GM18907 (cell line): Measurements from ENCODE around the gene HNRNPA1L2.
"Not testable (repeated sequence)": the region's sequence is repeated elsewhere in the genome, so short reads cannot be mapped to it uniquely, and the experiment has no call there.

ENCODE experiments used
- ATAC-seq: cut with Tn5 transposase; IDR thresholded peaks from one replicate; pipeline ENCODE4 v1.9.1; 2021; ENCODE audit warnings: mild to moderate bottlenecking, moderate library complexity; ENCODE audit not compliant: unreplicated experiment

Gene HNRNPA1L2

DNA sequence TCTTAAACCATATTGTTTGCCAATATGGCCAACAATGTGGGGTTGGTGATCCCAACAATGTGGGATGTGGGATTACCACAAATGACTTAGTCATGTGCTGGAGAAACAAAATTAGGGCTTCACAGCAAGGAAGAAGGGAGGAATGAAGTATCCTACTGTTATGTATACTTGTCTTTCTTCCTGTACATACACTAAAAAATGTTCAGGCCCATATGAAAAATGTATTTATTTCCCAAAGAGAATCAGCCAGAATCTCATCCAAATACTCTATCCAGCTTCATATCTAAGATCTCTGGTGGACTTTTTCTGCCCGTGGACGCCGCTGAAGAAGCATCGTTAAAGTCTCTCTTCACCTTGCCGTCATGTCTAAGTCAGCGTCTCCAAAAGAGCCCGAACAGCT, at the start of gene HNRNPA1L2:
HNRNPA1L2 (plus strand) TSS at position 301 of the 400 bp plus-strand sequence; CDS start at position 363, 62 bp downstream.
- ATAC-seq: no peak

DNA sequence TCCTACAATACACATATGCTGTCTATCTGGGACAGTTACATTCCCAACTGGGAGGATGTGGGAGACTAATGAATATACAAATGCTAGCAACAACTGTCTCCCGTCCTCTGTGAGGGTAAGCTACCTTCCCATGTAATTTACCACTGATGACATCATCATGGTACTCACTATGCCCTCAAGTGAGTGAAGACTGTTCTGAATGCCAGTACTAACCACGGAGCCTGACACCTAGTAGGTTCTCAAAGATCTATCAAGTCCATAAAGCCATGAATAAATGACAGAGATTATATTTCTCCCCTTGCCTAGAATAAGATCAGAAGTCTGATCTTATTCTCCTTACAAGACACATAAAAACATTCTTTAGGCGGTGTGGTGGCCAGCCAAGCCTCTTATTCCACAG, 49.1 kb upstream of the HNRNPA1L2 start:
- not testable (repeated sequence) for ATAC-seq

DNA sequence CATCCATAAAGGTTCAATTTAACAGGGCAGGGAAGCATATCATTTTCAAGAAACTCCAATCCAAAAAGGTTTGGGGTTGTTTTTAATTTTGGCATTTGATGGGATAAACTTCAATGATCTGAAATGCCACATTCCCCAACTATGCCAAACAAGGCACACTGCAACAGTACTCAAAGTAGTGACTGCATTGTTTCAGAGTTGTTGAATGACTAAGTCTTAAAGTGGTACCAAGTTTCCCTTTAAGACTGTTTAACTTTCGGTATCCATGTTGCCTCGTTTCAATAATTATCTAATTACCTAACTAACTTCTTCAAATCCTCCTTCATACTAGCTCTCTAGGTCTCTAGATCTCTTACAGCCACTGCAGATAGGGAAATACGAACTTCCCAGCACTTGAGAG, 48.4 kb upstream of the HNRNPA1L2 start:
- not testable (repeated sequence) for ATAC-seq

DNA sequence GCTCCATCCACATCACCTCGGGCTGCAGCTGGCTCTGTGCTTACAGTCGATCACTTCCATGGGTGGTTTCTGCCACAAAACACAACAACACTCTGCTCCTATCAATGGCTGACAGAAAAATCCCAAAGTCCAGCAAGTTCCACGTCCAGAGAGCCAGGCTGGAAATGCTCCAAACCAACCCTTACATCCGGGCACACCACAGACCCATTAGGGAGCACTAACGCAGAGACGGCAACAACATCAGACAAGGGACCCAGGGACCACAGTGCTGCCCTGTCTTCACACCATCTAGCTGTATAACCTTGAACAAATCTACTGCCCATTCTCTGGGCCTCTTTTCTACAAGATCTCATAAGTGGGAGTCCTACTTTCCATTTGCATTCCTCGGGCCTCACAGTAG, 47.9 kb upstream of the HNRNPA1L2 start:
- ATAC-seq: not testable (repeated sequence)

DNA sequence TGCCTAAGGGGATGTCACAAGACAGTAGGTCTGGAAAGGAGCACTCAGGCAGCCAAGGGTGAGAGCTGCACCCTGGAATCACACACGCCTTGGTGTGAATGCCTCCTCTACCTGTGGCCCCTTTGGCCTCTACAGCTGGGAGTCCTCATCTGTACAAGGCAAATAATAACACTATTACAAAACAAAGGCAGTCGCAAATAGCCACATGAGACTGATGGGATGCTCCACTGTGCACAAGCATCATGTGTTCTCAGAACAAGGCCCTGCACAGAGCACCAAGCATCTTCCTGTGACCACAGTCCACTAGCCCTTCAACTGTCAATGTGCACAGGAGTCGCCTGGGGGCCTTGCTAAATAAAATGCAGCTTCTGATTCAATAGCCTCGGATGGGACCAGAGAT, 44.6 kb upstream of the HNRNPA1L2 start:
- ATAC-seq: no peak

DNA sequence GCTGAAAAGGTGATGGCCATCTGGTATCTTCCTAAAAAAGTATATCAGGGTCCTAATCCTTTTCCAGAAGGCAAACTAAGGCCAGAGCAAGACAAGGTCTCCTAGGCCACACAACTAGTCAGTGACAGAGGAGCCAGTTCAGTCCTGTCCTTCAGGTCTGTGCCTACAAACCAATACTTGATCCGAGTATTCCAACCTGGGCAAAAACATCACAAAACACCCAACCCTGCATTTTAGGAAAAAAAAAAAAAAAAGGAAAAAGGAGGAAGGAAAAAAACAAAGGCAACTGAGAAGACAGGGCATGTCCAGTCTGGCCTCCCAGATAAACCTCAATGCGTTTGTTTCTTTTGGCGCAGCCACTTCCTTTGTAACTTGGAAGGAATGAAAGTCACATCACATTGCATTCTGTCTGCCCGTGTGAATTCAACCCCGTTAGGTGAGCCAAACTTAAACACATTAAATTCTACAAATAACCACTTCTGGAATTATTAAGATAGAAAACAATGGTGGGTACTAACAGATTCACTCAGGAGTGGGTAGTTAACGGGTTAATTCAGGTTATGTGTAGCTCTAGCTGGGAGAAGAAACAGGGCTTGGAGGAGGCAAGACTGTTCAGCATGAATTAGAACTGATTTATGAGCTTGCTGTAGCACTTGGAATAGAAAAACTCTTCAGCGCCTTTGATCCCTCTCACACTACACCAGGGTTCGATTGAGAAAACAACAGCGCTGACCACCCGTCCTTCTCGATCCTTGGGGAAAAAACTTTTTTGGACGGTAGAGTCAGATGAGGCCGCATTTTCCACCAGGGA, 43.0 kb upstream of the HNRNPA1L2 start:
- peak; percentile 20 for ATAC-seq

DNA sequence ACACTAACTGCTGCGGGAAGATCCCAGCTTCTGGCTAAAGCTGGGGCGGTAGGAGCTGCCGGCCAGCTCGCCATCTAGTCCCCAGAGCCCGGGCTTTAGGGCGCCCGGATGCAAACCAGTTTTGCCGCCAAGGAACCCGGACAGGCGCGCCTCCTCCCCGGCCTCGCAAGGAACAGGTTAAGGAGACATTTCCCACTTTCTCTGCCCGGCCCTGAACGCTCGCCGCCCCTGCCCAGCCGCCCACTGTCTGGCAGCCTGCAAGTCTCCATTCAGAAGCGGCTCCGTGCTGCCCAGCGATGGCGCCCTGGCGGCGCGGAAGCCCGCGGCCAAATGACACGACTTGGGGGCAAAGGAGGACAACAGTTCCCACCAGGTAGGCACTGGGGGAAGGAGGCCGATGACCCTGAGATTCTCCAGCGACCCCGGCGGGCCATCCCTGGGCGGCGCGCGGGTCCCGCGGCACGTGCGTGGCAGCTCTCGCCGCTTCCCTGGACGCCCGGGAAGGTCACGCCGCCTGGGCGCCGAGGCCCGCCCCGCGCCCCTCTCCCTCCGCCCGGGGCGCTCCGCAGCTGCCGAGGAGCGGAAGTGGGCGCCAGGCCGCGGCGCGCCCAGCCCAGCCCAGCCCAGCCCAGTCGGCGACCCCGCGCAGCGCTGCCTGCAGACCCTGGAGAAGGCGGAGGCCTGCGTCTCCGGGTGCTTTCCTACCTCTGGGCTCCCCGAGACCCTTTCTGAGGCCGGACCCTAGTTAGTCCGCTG, 42.2 kb upstream of the HNRNPA1L2 start:
- ATAC-seq: peak; percentile 86

DNA sequence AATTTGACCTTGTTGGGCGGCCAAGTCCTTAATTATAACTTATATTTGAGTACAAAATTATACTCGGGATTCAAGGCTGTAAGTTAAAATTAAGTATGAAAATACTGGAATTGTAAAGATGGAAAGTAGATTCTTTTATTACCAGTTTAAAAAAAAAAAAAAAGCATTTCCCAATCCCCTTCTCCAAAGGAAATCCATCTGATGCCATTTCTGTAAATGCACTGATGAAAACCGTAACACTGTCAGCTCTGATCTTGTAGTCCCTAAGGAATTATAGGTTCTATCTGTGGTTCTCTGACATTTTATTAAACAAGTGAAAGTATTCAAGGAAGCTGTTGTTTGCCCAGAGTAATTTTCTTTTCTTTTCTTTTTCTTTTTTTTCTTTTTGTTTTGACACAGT, 41.6 kb upstream of the HNRNPA1L2 start:
- ATAC-seq: no peak

DNA sequence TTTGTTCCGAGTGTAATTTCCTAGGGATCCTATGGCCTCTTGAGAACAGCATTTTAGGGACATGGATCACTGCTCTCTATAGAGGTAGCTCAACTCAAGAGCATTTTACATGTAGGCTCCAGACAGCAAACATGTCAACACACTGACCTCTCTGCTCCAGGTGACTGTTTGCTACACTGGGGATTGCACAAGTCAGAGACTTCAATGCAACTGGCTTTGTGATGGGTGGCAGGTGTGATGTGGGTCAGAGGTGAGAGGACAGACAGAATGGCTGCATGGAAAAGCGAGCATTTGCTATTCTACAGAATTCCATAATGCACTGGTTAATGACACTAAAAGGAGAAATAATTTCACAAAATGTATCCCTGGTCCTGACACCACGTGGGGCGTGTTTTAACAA, 38.9 kb upstream of the HNRNPA1L2 start:
- not testable (repeated sequence) for ATAC-seq

DNA sequence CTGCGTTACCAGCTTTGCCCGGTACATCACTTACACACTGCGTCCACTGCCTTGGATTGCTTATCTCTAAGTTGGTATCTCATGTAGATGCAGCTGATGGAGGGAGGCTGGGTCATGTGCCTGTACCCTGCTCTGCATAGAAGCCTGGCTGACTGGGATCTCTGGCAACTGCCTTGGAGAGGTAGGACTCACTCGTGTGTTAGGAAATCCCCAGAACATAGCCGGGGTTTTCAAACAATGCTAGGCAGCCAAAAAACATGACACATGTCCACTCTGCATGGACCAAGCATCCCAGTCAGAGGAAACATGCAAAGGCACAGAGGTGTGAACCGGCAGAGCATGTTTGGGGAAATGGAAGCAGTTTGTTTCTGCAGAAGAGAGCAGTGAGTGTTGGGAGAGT, 36.1 kb upstream of the HNRNPA1L2 start:
- not testable (repeated sequence) for ATAC-seq

DNA sequence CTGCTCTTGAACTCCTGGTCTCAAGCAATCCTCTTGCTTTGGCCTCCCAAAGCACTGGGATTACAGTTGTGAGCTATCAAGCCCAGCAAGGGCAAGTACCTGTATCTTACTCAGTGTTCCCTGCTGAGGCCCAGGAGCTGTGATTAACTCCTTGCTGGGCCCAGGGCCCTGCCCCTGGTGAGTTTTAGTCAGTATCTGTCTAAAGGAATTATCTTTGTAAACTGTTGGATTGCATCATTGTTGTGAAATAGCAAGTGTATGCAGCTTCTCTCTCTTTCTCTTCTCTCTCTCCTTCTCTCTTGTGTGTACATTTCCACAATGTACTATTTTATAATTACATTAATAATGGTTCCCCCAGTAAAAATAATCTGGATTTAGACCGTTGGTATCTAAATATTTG, 35.4 kb upstream of the HNRNPA1L2 start:
- ATAC-seq: not testable (repeated sequence)

DNA sequence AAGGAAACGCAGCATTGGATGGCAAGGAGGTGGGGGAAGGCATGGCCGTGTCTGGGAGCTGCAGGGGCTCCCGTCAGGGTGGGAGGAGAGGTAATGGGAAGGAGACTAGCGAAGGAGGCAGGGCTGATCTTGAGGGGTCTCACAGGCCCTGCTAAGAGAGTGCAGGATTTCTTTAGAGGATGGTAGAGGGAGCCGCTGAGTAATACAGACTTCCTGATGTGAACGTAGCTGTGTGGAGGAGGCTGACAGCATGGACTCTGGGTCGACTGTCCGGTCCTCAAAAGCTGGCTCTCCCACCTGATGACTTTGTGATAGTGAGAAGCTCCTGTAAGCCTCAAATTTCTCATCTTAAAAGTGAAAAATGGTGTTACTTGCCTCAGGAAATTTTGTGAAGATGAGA, 34.0 kb upstream of the HNRNPA1L2 start:
- ATAC-seq: not testable (repeated sequence)

DNA sequence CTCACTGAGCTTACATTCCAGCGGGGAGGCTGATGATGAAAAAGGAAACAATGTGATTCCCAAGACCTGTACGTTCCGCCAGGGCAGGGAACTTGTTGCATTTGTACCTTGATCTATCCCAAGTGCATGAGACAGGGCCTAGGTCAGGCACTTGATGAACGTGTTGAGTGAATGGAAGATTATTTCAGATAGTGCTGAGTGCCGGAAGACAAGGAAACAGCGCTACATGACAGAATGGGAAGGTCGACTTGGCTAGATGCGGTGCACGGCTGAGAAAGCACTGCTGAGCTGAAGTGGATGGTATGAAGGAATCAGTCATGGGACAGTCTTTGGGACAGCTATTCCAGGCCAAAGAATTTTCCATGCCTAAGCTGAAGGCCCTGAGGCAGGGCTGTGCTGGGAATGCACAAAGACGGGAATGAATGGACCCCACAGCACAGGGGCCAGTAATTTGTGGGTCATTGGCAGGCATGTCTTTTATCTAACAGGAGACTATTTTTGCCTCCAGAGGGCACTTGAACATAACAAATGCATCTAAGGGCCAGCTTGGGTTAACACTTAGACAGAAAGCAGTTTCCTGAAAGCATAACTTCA, 33.1 kb upstream of the HNRNPA1L2 start:
- ATAC-seq: peak; percentile 62

DNA sequence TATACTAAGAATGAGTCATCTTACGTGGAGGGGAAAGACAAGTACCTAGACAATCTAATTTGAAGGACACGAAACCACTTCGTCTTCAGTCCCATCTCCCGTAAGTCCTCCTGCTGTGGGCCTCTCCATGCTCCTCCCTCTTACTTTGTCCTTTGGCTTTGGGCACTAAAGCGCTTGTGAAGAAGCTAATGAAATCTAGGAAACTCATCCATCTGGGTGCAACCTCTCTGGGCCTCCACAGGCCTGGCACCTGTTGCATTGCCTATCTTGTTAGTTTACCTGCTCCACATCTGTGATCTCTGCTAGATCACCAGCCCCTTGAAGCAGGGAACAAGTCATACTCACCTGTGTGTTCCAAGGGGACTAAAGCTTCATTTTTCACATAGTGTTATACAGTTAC, 32.1 kb upstream of the HNRNPA1L2 start:
- ATAC-seq: not testable (repeated sequence)

DNA sequence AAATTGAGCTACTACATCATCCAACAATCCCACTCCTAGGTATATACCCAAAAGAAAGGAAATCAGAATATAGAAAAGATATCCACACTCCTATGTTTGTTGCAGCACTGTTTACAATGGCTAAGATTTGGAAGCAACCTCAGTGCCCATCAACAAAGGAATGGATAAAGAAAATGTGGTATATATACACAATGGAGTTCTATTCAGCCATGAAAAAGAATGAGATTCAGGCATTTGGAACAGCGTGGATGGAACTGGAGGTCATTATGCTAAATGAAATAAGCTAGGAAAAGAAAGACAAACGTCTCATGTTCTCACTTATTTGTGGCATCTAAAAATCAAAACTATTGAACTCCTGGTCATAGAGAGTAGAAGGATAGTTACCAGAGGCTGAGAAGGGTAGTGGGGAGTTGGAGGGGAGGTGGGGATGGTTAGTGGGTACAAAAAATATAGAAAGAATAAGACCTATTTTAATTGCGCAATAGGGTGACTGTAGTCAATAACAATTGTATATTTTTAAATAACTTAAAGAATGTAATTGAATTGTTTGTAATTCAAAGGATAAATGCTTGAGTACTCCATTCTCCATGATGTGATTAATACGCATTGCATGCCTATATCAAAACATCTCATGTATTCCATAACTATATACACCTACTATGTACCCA, 27.0 kb upstream of the HNRNPA1L2 start:
- ATAC-seq: no peak

DNA sequence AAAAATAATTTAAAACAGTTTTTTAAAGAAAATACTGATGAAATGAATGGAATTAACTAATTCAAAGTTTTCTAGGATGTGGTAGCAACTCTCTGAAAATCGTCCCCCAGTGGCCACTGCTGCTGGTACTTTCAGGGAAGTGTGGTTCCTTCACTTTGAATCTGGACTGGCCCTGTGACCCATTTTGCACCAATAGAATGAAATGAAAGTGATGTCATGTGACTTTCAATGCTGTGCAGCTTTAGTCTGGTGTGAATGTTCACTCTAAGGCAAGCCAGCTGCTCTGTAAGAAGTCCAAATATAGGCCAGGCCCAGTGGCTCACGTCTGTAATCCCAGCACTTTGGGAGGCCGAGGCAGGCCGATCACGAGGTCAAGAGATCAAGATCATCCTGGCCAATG, 26.4 kb upstream of the HNRNPA1L2 start:
- ATAC-seq: no peak

DNA sequence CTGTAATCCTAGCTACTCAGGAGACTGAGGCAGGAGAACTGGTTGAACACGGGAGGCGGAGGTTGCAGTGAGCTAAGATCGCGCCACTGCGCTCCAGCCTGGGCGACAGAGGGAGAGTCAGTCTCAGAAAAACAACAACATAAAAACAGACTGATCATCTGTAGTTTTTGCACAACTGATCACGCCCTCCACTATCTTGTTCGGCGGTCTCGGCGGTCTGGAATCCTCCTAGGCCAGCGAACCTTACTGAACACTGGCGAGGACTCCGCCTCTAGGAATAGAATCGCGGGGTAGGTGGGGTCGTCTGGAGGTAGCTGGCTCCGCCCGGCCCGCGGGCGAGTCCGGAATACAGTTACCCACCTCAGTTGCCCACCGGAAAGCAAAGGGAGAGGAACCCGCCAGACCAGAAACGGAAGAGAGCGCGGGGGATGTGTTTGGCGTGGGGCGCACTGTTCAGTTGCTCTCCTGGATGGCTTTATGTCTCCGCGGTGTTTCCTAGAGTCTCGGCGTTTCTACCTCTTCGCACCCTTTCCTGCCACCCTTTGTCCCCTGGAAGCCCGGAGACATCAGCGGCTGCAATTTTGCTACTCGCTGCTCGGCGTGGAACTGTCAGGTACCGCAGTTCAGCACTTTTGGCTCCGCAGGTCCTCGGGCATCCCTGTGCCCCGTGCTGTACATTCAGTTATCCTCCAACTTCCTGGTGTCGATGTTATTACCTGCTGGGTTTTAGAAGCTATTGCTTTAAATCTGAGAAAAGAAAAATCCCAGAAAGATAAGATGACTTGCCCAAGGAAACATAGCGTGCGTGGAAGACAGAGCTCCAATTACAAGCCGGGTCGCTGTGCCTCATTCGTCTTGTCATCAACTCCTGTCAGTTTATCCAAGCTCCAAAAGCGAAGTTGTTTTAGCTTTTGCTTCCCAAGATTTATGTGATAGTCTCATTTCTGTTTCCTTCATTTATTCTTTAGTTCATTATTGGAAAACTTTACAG, 24.9 kb upstream of the HNRNPA1L2 start:
- ATAC-seq: peak; percentile 98

DNA sequence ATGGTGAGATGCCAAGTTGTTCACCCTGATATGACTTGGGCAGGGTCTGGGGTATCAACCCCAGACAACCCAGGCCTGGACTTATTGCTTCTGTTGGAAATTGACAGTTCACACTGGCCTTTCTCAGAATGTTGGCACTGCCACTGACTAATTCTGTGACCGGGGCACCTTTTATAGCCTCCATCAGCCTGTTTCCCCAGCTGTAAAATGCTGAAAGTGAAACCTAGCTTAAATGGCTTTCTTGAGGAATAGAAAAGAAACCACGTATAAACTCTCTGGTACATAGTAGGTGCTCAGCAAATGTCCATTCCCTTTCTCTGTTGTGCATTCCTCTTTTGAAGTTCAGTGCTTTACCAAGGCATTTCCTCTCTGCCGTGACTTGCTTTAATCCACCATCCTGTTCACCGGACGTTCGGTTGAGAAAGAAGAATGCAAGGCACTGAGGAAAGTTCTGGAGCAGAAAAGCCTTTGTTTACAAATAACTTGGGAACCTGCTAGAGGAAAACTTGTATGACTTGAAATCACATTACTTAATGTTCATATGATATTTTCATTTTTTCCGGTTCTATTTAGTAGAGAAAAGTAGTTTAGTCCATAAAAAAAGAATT, 11.0 kb upstream of the HNRNPA1L2 start:
- peak; percentile 73 for ATAC-seq

DNA sequence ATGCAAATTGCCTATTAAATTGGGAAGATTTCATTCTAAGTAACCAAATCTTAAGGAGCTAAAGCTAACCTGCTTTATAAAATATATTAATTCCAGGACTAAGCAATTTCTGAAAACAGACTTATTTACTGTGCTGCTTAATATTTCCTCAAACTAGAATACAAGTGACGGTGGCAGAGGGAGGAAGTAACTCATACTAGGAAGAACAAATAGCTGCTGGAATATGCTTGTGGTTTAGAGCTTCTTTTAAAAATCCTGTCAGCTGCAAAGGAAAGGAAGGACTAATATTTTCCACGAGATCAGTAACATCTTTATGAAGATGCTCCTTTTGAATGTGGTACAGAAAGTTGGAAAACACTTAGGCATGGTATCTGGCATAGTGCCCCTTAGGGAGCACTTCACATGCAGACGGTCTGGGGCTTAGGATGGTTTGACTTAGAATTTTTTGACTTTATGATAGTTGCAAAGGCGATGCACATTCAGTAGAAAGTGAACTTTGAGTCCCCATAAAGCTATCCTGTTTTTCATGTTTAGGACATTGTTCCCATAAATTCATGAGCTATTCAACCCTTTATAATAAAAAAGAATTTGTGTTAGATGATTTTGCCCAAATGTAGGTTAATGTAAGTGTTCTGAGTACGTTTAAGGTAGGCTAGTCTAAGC, 3.4 kb upstream of the HNRNPA1L2 start:
- no peak for ATAC-seq
